ENCODE data around the gene PLBD2.
A peak's percentile ranks its signal among the peaks of the same experiment; 100 is the strongest.

PLBD2 gene

GRCh38 chr12:113333877-113334785 is 24.3 kb upstream of the PLBD2 start:
- peak overlapping the region; percentile 56 for H3K4me3 ChIP-seq (ENCODE audit: control insufficient read depth, low read depth, low read length)
- no peak for DNase-seq (ENCODE audit: low read depth)
- TF ChIP-seq CTCF (conservative IDR thresholded peaks at IDR 0.05; ENCODE audit: control insufficient read depth, insufficient read depth, low read depth, low read length), result no peak

DNA sequence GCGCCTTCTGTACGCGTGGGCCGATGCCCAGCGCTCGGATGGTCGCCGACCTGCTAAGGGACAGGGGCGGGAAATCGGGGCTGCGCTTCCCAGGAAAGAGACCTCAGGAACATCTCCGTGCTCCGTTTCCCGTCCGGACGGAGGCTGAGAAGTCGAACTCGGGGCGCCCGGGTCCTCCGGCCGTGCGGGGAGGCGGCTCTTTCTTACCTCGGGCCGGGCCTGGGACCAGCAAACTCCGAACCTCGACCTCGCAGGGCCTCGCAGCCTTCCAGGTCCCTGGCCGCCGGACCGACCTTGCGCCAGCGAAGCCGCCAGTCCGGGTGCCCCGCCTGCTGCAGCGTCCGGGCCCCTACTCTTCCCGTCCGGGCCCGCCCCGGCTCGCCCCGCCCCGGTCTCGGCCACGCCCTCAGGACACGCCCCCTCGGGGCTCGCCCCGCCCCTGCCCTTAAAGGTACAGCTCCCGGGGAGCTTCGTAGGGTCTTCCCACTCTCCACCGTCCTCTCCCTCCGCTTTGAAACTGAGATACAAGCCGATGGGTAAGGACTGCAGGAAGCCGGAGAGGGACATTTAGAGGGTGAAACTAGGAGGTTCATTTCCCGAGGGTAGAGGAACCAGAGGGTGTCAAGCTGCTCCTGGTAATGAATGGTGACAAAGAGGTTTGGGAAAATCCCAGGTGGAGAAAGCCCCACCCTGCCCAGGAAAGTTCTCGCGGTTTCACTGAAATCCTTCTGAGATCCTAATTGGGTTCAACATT is 23.4 kb upstream of the PLBD2 start, which contains the start of gene SLC8B1:
SLC8B1 (minus strand) TSS at position 324 of the 754 bp plus-strand sequence. CDS start 2,231 bp downstream, outside the sequence.
- peak; percentile 55 for DNase-seq (ENCODE audit: low read depth)
- peak within 1 kb of the TSS; percentile 56 for H3K4me3 ChIP-seq (ENCODE audit: control insufficient read depth, low read depth, low read length)
- TF ChIP-seq CTCF (conservative IDR thresholded peaks at IDR 0.05; ENCODE audit: control insufficient read depth, insufficient read depth, low read depth, low read length), result no peak

DNA sequence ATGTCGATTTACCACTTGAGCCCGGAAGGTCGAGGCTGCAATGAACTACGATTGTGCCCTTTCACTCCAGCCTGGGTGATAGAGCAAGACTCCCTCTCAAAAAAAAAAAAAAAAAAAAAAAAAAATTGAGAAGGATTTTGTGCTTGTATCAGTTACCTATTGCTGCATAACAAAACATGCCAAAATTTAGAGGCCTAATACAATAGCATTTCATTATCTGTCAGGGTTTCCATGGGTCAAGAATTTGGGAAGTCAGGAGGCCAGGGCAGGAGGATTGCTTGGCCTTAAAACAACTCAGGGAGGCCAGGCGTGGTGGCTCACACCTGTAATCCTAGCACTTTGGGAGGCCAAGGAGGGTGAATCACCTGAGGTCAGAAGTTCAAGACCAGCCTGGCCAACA is 18.8 kb upstream of the PLBD2 start:
- no peak for TF ChIP-seq CTCF (conservative IDR thresholded peaks at IDR 0.05; ENCODE audit: control insufficient read depth, insufficient read depth, low read depth, low read length)
- H3K4me3 ChIP-seq (ENCODE audit: control insufficient read depth, low read depth, low read length), result no peak overlapping the region
- no peak for DNase-seq (ENCODE audit: low read depth)

DNA sequence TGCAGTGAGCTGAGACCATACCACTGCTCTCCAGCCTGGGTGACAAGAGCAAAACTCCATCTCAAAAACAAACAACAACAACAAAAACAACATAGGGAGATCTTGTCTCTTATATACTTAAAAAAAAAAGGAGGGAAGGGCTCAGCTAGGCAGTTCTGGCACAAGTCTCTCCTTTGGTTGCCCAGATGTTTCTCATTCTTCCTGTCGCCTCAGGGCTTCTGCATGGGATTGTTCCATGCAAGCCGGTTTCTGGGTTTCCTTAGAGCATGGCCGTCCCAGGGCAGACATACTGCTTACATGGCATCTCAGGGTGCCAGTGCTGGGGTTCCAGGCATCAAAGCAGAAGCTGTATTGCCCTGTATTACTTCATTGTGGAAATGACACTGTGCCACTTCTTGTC is 18.3 kb upstream of the PLBD2 start:
- DNase-seq (ENCODE audit: low read depth), result no peak
- no peak overlapping the region for H3K4me3 ChIP-seq (ENCODE audit: control insufficient read depth, low read depth, low read length)

GRCh38 chr12:113341535-113341934 is 16.9 kb upstream of the PLBD2 start:
- DNase-seq (ENCODE audit: low read depth), result no peak
- H3K4me3 ChIP-seq (ENCODE audit: control insufficient read depth, low read depth, low read length), result no peak overlapping the region
- TF ChIP-seq CTCF (conservative IDR thresholded peaks at IDR 0.05; ENCODE audit: control insufficient read depth, insufficient read depth, low read depth, low read length), result no peak

More for the DNA sequence above, 18.3 kb upstream of the PLBD2 start:
- no peak for TF ChIP-seq CTCF (conservative IDR thresholded peaks at IDR 0.05; ENCODE audit: control insufficient read depth, insufficient read depth, low read depth, low read length)

- no peak overlapping the region for H3K4me3 ChIP-seq (ENCODE audit: control insufficient read depth, low read depth, low read length)
- TF ChIP-seq CTCF (conservative IDR thresholded peaks at IDR 0.05; ENCODE audit: control insufficient read depth, insufficient read depth, low read depth, low read length), result no peak
- no peak for DNase-seq (ENCODE audit: low read depth)
Observed at GRCh38 chr12:113345318-113345717, 13.1 kb upstream of the PLBD2 start.

Data from fibroblast of mammary gland (primary cell).